GM19463 (cell line): ENCODE measurements around the gene DCAF11.

ENCODE experiments used
- ATAC-seq: cut with Tn5 transposase; IDR thresholded peaks from one replicate; pipeline ENCODE4 v1.9.1; 2021; ENCODE audit warnings: mild to moderate bottlenecking, moderate library complexity; ENCODE audit not compliant: unreplicated experiment

DCAF11 gene

GRCh38 chr14:24151404-24152080 is 37.0 kb downstream of the DCAF11 start:
- ATAC-seq: no peak

GRCh38 chr14:24155100-24155499 is 40.5 kb downstream of the DCAF11 start:
- ATAC-seq: no peak

- no peak for ATAC-seq
Observed at GRCh38 chr14:24156840-24157239, 42.3 kb downstream of the DCAF11 start.

DNA sequence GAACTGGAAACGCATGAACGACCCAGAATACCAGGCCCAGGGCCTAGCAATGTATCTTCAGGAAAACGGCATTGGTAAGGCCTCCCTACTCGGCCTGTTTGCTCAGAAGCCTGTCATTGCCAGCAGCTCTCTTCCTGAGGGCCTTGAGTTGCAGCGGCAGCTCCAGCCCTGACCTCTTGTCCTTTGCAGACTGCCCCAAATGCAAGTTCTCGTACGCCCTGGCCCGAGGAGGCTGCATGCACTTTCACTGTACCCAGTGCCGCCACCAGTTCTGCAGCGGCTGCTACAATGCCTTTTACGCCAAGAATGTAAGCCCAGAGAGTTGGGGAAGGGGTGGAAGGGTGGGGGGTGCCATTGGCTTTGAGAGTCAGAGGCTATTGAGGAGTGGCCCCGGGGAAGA is 42.8 kb downstream of the DCAF11 start:
- ATAC-seq: no peak

- no peak for ATAC-seq
Observed at GRCh38 chr14:24159777-24160498, 45.4 kb downstream of the DCAF11 start.

- ATAC-seq: no peak
Observed at GRCh38 chr14:24160499-24160849, 45.9 kb downstream of the DCAF11 start.

GRCh38 chr14:24160850-24161804 is 46.5 kb downstream of the DCAF11 start, which contains the start of gene IRF9:
IRF9 (plus strand) TSS chr14:24161265; CDS start chr14:24162145, 880 bp downstream.
- peak; percentile 82 for ATAC-seq

- no peak for ATAC-seq
Observed at GRCh38 chr14:24162093-24162492, 47.5 kb downstream of the DCAF11 start.

GRCh38 chr14:24164518-24164991 is 50.0 kb downstream of the DCAF11 start:
- ATAC-seq: no peak

DNA sequence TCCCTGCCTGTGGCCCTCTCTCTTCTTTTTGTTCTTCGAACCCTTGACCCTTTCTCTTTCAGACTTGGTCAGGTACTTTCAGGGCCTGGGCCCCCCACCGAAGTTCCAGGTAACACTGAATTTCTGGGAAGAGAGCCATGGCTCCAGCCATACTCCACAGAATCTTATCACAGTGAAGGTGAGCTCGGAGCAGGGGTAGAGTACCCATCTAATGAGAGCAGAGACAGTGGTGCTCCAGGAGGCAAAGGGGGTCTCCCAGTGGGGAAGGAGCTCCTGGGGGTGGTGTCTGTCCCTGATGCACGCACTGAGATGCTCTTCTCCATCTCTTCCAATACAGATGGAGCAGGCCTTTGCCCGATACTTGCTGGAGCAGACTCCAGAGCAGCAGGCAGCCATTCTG is 51.2 kb downstream of the DCAF11 start:
- ATAC-seq: no peak

DNA sequence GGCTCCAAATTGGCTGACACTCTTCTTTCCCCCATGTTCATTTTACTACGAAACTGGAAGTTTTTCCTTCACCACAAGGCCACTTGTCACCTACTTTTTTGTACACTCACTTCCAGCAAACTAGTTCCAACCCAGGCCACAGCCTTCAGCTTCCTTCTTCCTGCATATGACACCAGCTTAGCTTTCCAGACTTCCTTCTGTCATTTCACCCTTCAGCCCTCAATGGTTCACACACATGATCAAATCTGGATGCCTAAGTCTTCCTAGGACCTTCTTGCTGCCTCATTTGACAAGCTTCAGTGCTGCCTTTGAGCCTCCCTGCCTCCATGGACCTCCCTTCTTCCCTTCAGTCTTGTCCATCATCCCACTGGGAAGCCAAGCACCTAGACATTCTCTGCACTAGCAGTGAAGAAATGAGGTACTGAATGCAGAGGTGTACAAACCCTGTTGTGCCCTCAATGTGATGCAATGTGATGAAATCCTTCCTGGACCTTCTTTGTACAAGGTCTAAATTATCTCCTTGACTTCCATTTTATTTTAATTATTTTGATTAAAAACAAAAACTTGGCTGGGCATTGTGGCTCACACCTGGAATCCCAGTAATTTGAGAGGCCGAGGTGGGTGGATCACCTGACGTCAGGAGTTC is 53.0 kb downstream of the DCAF11 start:
- ATAC-seq: no peak

DNA sequence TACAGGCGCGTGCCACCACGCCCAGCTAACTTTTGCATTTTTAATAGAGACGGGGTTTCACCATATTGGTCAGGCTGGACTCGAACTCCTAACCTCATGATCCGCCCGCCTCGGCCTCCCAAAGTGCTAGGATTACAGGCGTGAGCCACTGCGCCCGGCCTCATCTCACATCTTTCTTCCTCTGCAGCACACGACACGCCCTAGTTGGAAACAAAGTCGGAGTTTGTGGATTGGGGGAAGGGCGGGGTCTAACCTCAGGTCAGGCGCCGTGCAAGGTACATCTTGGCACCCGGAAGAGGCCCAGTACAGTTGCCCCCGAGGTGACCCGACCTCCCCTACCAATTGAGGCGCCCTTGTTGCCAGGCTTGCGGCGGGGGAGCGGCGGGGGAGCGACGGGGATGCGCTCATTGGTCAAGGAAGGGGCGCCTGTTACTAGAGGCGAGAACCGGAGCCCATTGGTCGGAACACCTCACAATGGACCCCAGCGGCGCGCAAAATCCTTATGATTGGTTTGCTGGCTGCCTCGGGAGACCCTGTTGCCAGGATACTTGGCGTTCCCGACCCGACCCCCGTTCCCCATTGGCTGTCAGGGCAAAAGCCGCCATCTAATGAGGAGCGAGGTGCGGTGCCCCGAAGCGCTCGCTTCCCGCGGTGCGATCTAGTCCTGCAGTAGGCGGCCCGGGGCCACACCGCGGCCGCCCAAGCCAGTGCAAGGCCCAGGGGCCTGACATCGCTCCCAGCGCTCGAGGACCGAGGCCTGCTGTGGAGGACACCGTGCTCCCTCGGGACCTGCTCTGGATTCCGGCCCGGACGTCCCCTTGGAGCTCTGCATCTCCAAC is 57.1 kb downstream of the DCAF11 start, which contains the start of gene REC8:
Gene REC8, plus strand, starts transcription at position 659 of the 839 bp plus-strand sequence. CDS start 473 bp downstream, outside the sequence.
- ATAC-seq: peak; percentile 80

DNA sequence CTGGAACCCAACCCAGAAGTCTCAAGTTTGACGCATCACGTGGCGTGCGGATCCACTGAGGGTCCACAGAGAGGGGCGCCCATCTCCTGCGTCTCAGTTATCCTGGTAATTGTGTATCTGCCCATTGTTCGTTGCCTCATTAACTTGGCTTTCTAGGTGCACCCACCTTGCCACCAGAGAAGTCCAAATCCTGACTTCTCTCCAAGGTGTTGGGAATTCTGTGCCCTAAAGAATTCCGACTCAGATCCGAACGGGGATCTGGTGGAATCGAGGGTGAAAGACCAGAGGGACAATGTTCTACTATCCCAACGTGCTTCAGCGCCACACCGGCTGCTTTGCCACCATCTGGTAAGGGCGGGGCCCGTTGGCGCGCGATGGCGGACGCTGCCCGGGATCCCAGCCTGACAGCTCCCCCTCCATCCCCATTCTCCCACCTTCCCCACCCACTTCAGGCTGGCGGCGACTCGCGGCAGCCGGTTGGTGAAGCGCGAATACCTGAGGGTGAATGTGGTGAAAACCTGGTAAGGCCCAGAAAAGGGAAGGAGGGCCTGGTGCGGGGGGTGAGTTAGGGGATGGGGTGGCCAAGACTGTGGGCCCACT is 57.8 kb downstream of the DCAF11 start:
- ATAC-seq: no peak

GRCh38 chr14:24172871-24173281 is 58.3 kb downstream of the DCAF11 start:
- ATAC-seq: no peak
